K562 (cell line): ENCODE measurements around the gene GPAT3. TPM values are rescaled to one million over a fixed set of nuclear protein-coding genes. Genes with fewer than 3 reads are reported as not detected.

Source experiments
- ATF6 ChIP-seq: sonication (generic); formaldehyde crosslinking; IDR thresholded peaks from 2 replicates; pipeline ENCODE4 v1.4.0; 2020; ENCODE audit warnings: mild to moderate bottlenecking, missing genetic modification reagents
- C11orf30 ChIP-seq: fragments of 450-650 bp; IDR thresholded peaks from 2 replicates; pipeline ENCODE4 v1.6.1; 2016; ENCODE audit warnings: low read depth, mild to moderate bottlenecking
- CEBPB ChIP-seq: fragments of 450-650 bp; IDR thresholded peaks from 2 replicates; pipeline ENCODE4 v1.6.1; 2016; ENCODE audit warnings: missing genetic modification characterization, missing compliant biosample characterization
- EHMT2 ChIP-seq: fragments of 450-650 bp; IDR thresholded peaks from 2 replicates; pipeline ENCODE4 v1.6.1; 2018; ENCODE audit warnings: antibody characterized with exemption
- MAFF ChIP-seq: IDR thresholded peaks from 2 replicates; pipeline ENCODE4 v1.6.1; 2012; ENCODE audit warnings: low read length, improper control_type of control experiment
- MNT ChIP-seq, 2 experiments: fragments of 450-650 bp; conservative IDR thresholded peaks; 2 replicates each; pipeline ENCODE4 v1.6.1; 2017; ENCODE audit warnings: mild to moderate bottlenecking in 2 of 2, moderate library complexity in 2 of 2
- RAD21 ChIP-seq, 2 experiments: fragments of 250-450 bp in 1 of 2; fragments of 450-650 bp in 1 of 2; sonication (Bioruptor Pico) in 1 of 2; formaldehyde crosslinking in 1 of 2; IDR thresholded peaks in 1 of 2; conservative IDR thresholded peaks in 1 of 2; 2 replicates each; pipeline versions ENCODE4 v1.4.0 to v1.8.0; 2020 to 2022; ENCODE audit warnings: mild to moderate bottlenecking in 2 of 2, moderate library complexity in 1 of 2
- RCOR1 ChIP-seq, 2 experiments: IDR thresholded peaks; 2 replicates each; pipeline ENCODE4 v1.6.1; 2012; ENCODE audit warnings: low read depth in 2 of 2, low read length in 2 of 2, borderline replicate concordance in 1 of 2, improper control_type of control experiment in 1 of 2
- TEAD1 ChIP-seq, 2 experiments: fragments of 450-650 bp in 1 of 2; sonication (generic) in 1 of 2; formaldehyde crosslinking; IDR thresholded peaks; 2 replicates each; pipeline versions ENCODE4 v1.4.0 to v1.8.0; 2020 to 2022; ENCODE audit warnings: mild to moderate bottlenecking in 2 of 2, missing genetic modification reagents in 1 of 2
- ZC3H8 ChIP-seq: fragments of 450-650 bp; IDR thresholded peaks from 2 replicates; pipeline ENCODE4 v1.6.1; 2017
- ZNF586 ChIP-seq: fragments of 450-650 bp; formaldehyde crosslinking; conservative IDR thresholded peaks from 2 replicates; pipeline ENCODE4 v1.4.0; 2020; ENCODE audit warnings: mild to moderate bottlenecking, moderate library complexity
- polyA plus RNA-seq, 8 experiments: library from polyadenylated mRNA; depleted of rRNA in 4 of 8; stranded (reverse) in 5 of 8; unstranded in 3 of 8; fragments of >200 nt; fragmentation: Nextera tagmentation in 2 of 8; fragmentation: Illumina TruSeq in 1 of 8; extraction: Ambion mirVana in 2 of 8; extraction: Trizol in 1 of 8; gene quantifications; 2 replicates each; pipeline versions ENCODE4 v1.2.1 to v1.2.3, GENCODE V29; 2011 to 2014; ENCODE audit warnings: inconsistent platforms in 1 of 8, missing spikeins in 1 of 8
- total RNA-seq, 7 experiments: library from RNA; depleted of rRNA in 6 of 7; stranded (reverse); fragments of >200 nt in 6 of 7; fragmentation: Illumina TruSeq in 2 of 7; extraction: Trizol in 2 of 7; gene quantifications; 2 replicates each; pipeline versions ENCODE4 v1.2.1 to v1.2.3, GENCODE V29; 2011 to 2021; ENCODE audit warnings: low replicate concordance in 1 of 7
- TF ChIP-seq, protein P1 (sequence below): fragments of 250-450 bp; sonication (Bioruptor Pico); IDR thresholded peaks from 2 replicates; pipeline ENCODE4 v1.4.0; 2020; ENCODE audit warnings: mild to moderate bottlenecking
- TF ChIP-seq, protein P2 (sequence below), 2 experiments: fragments of 450-650 bp; formaldehyde crosslinking in 1 of 2; IDR thresholded peaks; 2 replicates each; pipeline versions ENCODE4 v1.4.0 to v1.6.1; 2014 to 2020; ENCODE audit warnings: mild to moderate bottlenecking in 2 of 2, borderline replicate concordance in 1 of 2, low read depth in 1 of 2

GPAT3 gene
- total and polyA plus RNA-seq, 9 of the 15 experiments (the other 6 are each of a cell fraction or from before 2014, with no cell fraction given) = 4.1 to 16.1 (median 13.1) TPM

GRCh38 chr4:83639849-83640493 lies 104.1 kb downstream of the GPAT3 start (continued):
- TF ChIP-seq CEBPB (tag) (peak; percentile 85), ZNF586 (no peak), TEAD1 (CRISPR knock-in tag; IDR thresholded peaks at IDR 0.05) (0 out of 4 replicates have a peak, but pooled peaks of 1 of the 2 experiments have one; percentile 21), RCOR1 (IDR thresholded peaks at IDR 0.05; ENCODE audit: borderline replicate concordance in 1 of 2, low read depth in 2 of 2, low read length in 2 of 2) (peak in 1 of 2 experiments; percentile 49; a peak in 1 of 4 replicates), MAFF (peak; percentile 35; the same call in 1 of the 2 replicates), MNT (conservative IDR thresholded peaks at IDR 0.05) (0 out of 4 replicates have a peak, but pooled peaks of 1 of the 2 experiments have one; percentile 23), ATF6 (CRISPR knock-in tag) (no peak), ZC3H8 (no peak), C11orf30 (peak; percentile 21; the same call in 1 of the 2 replicates), RAD21 (CRISPR knock-in tag; conservative IDR thresholded peaks at IDR 0.05 in 1 of 2, IDR thresholded peaks at IDR 0.05 in 1 of 2) (peak; percentile 96 to 98), EHMT2 (no peak)
- TF ChIP-seq, protein P1, sequence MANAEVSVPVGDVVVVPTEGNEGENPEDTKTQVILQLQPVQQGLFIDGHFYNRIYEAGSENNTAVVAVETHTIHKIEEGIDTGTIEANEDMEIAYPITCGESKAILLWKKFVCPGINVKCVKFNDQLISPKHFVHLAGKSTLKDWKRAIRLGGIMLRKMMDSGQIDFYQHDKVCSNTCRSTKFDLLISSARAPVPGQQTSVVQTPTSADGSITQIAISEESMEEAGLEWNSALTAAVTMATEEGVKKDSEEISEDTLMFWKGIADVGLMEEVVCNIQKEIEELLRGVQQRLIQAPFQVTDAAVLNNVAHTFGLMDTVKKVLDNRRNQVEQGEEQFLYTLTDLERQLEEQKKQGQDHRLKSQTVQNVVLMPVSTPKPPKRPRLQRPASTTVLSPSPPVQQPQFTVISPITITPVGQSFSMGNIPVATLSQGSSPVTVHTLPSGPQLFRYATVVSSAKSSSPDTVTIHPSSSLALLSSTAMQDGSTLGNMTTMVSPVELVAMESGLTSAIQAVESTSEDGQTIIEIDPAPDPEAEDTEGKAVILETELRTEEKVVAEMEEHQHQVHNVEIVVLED (CRISPR knock-in tag) = 0 out of 2 replicates have a peak, but pooled peaks have one; percentile 6
- TF ChIP-seq, protein P2, sequence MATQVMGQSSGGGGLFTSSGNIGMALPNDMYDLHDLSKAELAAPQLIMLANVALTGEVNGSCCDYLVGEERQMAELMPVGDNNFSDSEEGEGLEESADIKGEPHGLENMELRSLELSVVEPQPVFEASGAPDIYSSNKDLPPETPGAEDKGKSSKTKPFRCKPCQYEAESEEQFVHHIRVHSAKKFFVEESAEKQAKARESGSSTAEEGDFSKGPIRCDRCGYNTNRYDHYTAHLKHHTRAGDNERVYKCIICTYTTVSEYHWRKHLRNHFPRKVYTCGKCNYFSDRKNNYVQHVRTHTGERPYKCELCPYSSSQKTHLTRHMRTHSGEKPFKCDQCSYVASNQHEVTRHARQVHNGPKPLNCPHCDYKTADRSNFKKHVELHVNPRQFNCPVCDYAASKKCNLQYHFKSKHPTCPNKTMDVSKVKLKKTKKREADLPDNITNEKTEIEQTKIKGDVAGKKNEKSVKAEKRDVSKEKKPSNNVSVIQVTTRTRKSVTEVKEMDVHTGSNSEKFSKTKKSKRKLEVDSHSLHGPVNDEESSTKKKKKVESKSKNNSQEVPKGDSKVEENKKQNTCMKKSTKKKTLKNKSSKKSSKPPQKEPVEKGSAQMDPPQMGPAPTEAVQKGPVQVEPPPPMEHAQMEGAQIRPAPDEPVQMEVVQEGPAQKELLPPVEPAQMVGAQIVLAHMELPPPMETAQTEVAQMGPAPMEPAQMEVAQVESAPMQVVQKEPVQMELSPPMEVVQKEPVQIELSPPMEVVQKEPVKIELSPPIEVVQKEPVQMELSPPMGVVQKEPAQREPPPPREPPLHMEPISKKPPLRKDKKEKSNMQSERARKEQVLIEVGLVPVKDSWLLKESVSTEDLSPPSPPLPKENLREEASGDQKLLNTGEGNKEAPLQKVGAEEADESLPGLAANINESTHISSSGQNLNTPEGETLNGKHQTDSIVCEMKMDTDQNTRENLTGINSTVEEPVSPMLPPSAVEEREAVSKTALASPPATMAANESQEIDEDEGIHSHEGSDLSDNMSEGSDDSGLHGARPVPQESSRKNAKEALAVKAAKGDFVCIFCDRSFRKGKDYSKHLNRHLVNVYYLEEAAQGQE (IDR thresholded peaks at IDR 0.05; ENCODE audit: borderline replicate concordance) = peak; percentile 95
- TF ChIP-seq, protein P2 (CRISPR knock-in tag; IDR thresholded peaks at IDR 0.05; ENCODE audit: low read depth) = no peak
